Stimulated activated CD8-positive, alpha-beta memory T cell treated with anti-CD3 and anti-CD28 coated beads, Interleukin-7, amount 100 ng/mL, for 48 hours (primary cell): ENCODE results near the gene CUL2.
"Not testable (repeated sequence)": the region's sequence is repeated elsewhere in the genome, so short reads cannot be mapped to it uniquely, and the experiment has no call there.

Experiments
- DNase-seq, 2 donors: peaks; one replicate each; pipeline ENCODE4 v3.0.0-alpha.2; 2020; ENCODE audit warnings: low read depth in 1 of 2; ENCODE audit errors: extremely low read depth in 1 of 2

The CUL2 gene

DNA sequence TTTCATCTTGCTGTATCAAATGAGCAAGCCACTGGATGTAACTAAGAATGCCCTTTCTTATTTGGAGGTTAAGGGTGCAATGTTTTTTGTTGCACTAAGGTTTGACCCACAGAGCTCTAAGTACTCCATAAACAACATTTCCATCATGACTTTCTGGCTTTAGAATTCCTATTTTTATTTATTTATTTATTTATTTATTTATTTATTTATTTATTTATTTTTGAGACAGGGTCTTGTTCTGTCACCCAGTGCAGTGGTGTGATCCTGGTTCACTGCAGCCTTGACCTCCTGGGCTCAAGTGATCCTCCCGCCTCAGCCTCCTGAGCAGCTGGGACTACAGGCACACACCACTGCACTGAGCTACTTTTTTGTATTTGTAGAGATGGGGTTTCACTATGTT lies 9.9 kb downstream of the CUL2 start:
- not testable (repeated sequence) for DNase-seq

- no peak for DNase-seq
Observed at GRCh38 chr10:35079763-35080162, 10.4 kb downstream of the CUL2 start.

- no peak for DNase-seq
Observed at GRCh38 chr10:35079265-35079664, 10.9 kb downstream of the CUL2 start.

DNA sequence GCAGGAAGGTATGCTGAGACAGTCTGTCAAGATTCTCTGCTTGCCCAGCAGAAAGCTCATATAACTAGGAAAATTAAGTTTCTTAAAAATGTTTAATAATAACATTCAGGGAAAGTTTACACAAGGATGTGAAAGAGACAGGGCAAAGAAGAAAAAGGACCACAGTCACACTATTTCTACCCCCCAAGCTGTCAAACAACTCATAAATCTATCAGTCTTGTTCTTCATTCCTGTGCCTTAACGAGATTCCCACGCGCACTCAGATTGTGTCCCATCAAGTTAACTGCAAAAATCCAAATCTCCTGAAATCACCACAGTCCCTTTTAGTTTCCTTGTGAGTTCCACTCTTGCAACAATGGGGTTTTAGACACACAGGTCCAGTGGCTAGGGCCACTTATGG lies 14.9 kb downstream of the CUL2 start:
- DNase-seq, result no peak

DNA sequence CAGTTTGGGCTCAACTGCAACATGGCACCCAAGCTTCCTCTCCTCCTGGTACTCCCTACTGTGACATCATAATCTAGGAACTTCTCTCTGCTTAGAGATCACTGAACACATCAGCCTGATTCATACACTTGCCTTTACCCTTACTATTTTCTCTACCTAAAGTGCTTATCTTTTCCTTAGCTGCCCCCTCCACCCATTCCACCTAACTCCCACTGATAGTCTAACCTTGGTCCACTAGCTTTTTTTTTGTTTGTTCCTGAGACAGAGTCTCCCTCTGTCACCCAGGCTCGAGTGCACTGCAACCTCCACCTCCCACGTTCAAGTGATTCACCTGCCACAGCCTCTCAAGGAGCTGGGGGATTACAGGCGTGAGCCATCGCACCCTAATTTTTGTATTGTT lies 15.9 kb downstream of the CUL2 start:
- no peak for DNase-seq

- DNase-seq, result no peak
Observed at GRCh38 chr10:35070521-35070920, 19.6 kb downstream of the CUL2 start.

- no peak for DNase-seq
Observed at GRCh38 chr10:35063837-35064454, 26.2 kb downstream of the CUL2 start.

DNA sequence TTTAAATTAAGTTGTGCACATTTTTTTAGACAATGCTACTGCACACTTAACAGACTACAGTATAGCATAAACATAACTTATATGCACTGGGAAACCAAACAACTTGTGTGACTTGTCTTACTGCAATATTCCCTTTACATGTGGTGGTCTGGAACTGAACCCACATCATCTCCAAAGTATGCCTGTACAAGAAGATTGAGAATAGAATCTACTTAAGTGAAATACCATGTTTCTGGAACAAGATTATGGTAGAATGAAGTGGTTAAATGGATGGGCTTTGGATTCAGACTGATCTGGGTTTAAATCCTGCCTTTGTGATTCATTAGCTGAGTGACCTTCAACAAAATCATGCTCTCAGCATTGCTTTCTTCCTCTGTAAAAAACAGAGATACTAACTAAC lies 30.7 kb downstream of the CUL2 start:
- DNase-seq, result no peak

GRCh38 chr10:35058686-35059085 lies 31.5 kb downstream of the CUL2 start:
- no peak for DNase-seq

DNA sequence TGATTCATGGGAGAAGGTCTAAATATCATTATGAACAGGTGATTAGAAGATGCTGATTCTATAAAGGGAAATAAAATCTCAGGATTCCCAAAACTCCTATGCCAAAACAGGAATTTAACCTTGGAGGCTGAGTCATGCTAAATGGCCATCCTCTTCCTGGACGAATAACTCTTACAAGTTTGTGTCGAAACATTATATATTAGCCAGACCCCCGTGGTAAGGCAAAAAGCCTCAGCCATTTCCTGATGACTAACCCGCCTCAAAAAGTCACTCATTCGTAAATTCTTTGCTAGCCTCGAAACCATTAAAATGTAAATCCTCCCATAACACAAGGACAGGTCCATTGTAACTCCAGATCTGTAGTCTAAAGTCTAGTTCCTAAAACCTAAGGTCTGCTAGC lies 32.0 kb downstream of the CUL2 start:
- DNase-seq, result no peak

GRCh38 chr10:35056686-35057085 lies 33.5 kb downstream of the CUL2 start:
- DNase-seq, result no peak

- no peak for DNase-seq
Observed at GRCh38 chr10:35056133-35056532, 34.0 kb downstream of the CUL2 start.

DNA sequence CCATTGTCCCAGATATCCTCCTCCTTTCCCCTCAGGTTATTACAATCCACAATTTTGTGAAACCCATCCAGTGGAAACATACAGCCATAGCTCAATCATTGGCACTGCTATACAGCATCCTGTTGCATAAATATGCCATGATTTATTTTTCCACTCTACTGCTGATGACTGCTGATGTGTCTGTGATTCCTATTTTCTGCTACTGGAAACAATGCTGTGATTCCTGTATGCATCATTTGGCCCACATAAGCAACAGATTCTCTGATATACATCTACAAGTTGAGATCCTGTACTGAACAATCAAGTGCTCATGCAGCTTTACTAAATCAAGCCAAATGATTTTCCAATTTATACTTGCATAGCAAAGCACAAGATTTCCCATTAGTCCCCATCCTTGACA lies 39.6 kb downstream of the CUL2 start:
- DNase-seq, result no peak

GRCh38 chr10:35046074-35046473 lies 44.1 kb downstream of the CUL2 start:
- no peak for DNase-seq

DNA sequence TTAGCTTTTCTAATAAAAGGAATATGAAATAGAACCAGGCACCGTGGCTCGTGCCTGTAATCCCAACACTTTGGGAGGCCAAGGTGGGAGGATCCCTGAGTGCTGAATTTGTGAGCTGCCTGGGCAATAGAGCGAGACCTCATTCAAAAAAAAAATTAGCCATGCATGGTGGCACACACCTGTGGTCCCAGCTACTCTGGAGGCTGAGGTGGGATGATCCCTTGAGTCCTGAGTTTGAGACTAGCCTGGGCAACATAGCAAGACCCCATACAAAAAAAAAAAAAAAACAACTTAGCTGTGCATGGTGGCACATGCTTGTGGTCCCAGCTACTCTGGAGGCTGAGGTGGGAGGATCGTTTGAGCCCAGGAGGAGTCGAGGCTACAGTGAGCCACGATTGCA lies 44.9 kb downstream of the CUL2 start:
- DNase-seq, result not testable (repeated sequence)

DNA sequence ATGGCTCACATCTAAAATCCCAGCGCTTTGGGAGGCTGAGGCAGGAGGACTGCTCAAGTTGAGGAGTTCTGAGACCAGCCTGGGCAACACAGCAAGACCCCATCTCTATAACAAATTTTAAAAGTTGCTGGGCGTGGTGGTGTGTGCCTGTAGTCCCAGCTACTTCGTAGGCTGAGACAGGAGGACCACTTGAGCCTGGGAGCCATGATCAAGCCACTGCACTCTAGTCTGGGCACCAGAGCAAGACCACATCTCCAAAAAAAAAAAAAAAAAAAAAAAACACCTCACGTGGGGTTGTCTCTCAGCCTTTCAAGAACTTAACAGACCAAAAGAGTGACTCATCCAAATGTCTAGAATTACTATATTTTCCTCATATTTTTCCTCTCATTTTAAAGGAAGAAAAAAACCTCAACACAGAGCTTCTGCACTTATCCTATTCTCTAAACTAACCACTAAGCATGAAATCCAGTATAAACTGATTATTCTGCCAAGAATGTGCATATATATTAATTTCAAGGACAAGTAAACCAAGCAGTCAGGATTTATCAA lies 46.3 kb downstream of the CUL2 start:
- DNase-seq, result no peak

- no peak for DNase-seq
Observed at GRCh38 chr10:35042783-35043182, 47.4 kb downstream of the CUL2 start.

GRCh38 chr10:35041502-35041879 lies 48.6 kb downstream of the CUL2 start:
- DNase-seq, result no peak

DNA sequence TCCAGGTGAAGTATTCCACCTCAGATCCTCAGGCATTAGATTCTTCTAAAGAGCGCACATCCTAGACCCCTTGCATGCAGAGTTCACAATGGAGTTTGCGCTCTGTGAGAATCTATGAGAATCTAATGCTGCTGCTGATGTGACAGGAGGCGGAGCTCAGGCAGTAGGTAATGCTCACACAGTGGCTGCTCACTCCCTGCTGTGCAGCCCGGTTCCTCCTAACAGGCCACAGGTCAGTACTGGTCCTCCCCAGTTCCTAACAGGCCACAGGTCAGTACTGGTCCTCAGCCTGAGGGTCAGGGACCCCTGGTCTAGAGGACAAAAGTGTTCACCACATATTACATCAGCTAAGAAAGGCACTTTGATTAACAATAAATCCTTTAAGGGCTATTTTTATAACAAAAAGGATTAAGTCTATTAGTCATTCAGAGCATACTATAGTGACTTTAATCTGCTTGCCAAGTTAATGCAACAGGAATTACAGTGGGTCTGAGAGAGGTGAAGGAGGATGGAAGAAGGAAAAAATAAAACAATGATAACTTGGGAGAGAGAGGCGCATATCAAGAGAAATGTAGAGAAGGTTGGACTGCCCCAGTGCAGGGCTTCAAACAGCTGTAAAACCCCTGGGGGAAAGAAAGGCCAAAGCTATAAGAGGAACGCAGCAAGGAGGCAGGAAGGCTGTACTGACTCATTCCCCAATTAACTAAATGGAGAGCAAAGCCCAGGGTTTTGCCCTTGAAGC lies 49.2 kb downstream of the CUL2 start:
- no peak for DNase-seq

GRCh38 chr10:35037104-35037503 lies 53.0 kb downstream of the CUL2 start:
- DNase-seq, result no peak

GRCh38 chr10:35035606-35036005 lies 54.5 kb downstream of the CUL2 start:
- DNase-seq, result no peak

DNA sequence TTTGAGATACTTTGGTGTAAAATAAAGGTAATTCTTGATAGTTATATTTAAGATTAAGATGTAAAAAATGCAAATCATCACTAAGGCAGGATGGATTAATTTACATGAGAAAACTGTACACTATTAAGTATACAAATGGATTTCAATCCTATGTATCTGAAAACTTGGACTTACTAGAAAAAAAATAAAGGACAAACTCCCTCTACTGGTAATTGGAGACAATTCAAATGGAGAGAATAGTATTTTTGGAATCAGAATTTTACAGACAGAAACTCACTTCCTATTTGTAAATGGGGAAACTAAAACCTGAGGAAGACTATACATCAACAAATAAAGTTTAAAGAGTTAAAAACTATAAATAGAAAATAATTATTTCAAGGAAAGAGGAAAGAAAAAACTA lies 62.6 kb downstream of the CUL2 start:
- no peak for DNase-seq

- DNase-seq, result no peak
Observed at GRCh38 chr10:35025916-35026315, 64.2 kb downstream of the CUL2 start.
